IPS-NIHi7 (cell line): ENCODE results near the gene ACO2.
A peak's percentile ranks its signal among the peaks of the same experiment; 100 is the strongest.

ENCODE experiments used
- DNase-seq: peaks from one replicate; pipeline ENCODE4 v3.0.0; 2012; ENCODE audit warnings: mixed read lengths; ENCODE audit errors: extremely low spot score

The ACO2 gene

GRCh38 chr22:41523464-41524221 lies 54.7 kb downstream of the ACO2 start:
- peak; percentile 58 for DNase-seq

GRCh38 chr22:41524251-41524661 lies 55.3 kb downstream of the ACO2 start:
- DNase-seq, result no peak

- no peak for DNase-seq
These were observed 56.0 kb downstream of the ACO2 start for GRCh38 chr22:41524809-41525449.

DNA sequence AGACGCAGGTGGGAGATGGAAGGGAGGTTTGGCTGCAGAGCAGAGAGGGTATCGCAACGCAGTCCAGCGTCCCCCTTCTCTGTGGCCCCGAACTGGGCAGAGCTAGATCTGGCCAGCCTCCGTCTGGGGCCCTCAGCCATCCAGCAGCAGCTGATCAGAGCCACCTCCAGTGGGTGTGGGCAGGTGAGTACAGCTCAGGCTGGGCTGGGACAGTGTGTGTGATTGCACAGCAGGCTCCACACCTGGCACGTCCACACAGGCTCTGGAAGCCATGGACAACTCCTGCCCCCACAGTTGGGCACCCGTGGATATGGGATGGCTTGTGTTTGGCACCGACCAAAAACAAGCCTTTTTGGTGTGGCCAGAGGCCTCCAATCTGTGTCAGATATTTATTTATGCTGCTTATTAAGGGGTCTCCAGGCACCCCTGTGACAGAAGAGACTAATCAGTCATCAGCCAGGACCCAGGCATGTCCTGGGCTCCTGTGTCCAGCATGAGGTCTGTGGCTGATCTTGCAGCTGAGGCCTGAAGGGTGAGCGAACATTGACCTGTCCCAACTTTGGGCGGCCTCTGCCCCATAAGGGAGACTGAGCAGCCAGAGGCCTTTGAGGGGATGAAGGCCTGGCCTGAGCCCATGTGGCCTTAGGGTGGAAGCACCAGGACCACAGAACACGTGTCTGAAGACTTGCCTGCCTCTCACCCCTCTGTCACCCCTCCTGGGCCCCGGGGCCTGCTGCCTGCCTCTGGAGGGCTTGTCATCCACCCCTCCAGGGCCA lies 56.7 kb downstream of the ACO2 start:
- DNase-seq, result no peak

DNA sequence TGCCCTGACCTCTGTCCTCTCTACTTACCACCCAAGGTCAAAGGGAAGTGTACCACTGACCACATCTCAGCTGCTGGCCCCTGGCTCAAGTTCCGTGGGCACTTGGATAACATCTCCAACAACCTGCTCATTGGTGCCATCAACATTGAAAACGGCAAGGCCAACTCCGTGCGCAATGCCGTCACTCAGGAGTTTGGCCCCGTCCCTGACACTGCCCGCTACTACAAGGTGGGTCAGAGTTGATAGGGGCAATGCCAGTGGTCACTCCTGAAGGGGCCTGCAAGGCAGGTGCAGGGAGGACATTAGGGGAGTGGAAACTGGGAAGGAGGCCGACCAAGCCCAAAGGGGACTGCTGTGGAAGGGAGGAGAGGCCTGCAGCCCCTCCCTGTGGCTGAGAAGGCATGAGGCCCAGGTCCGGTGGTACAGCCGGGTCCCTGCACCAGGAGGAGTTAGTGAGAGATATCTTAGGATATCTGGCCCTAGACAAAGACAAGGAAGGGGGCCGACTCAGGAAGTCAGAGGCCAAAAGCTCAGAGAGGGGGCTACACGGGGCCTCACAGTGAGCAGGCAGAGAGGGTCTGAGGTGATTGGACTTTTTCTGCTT lies 57.4 kb downstream of the ACO2 start:
- DNase-seq, result no peak

- DNase-seq, result peak; percentile 76
These were observed 58.2 kb downstream of the ACO2 start for GRCh38 chr22:41526830-41527799.

DNA sequence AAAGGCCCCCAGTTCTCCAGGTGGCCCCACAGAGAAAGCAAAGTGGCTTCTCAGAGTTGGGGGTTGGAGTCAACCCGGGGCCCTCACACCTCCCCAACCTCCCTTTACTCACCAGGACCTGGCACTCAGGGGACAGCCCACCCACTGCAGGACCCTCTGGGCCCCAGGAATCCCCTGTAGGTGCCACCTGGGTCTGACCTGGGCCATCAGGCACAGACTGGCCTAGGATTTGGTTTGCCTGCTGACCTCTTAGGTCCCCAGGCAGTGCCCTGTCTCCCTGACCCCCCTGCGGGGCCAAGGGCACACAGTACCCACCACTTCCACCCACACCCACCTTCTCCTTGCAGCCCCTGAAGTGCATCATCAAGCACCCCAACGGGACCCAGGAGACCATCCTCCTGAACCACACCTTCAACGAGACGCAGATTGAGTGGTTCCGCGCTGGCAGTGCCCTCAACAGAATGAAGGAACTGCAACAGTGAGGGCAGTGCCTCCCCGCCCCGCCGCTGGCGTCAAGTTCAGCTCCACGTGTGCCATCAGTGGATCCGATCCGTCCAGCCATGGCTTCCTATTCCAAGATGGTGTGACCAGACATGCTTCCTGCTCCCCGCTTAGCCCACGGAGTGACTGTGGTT lies 59.3 kb downstream of the ACO2 start:
- DNase-seq, result no peak

GRCh38 chr22:41528938-41529561 lies 60.1 kb downstream of the ACO2 start:
- no peak for DNase-seq

- DNase-seq, result no peak
These were observed 62.2 kb downstream of the ACO2 start for GRCh38 chr22:41530890-41531714.

GRCh38 chr22:41531715-41532477 lies 63.0 kb downstream of the ACO2 start:
- DNase-seq, result no peak

- DNase-seq, result peak; percentile 85
These were observed 64.2 kb downstream of the ACO2 start for GRCh38 chr22:41532908-41533825.

- no peak for DNase-seq
These were observed 65.3 kb downstream of the ACO2 start for GRCh38 chr22:41534219-41534618.

GRCh38 chr22:41535244-41535643 lies 66.3 kb downstream of the ACO2 start:
- DNase-seq, result peak; percentile 64

- DNase-seq, result no peak
These were observed 68.3 kb downstream of the ACO2 start for GRCh38 chr22:41537203-41537602.

- DNase-seq, result no peak
These were observed 69.7 kb downstream of the ACO2 start for GRCh38 chr22:41538583-41538982.

- no peak for DNase-seq
These were observed 70.5 kb downstream of the ACO2 start for GRCh38 chr22:41539146-41540005.

DNA sequence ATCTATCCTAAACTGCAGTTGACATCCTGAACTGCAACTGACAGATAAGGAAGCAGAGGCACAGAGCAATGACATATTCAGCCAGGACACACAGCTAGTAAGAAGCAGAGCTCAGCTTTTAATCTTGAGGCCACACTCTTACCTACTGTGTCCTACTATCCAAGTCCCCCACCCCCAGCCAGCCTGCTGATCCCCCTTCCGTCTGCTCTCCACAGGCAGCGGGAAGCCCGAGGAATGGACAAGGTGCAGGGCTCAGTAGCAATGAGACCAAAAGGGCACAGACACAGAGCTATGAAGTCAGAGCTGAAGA lies 71.0 kb downstream of the ACO2 start:
- DNase-seq, result no peak
